Effector memory CD8-positive, alpha-beta T cell (primary cell): ENCODE measurements around the gene TTLL11.

Experiments used
- ATAC-seq: fragments of 150-1000 bp; cut with Tn5 transposase; replicated peaks from 2 replicates; pipeline ENCODE4 v1.10.0; 2021; ENCODE audit warnings: mild to moderate bottlenecking, moderate library complexity
- DNase-seq, 3 experiments: peaks; one replicate each; pipeline ENCODE4 v3.0.0; 2021
- H3K27ac Mint-ChIP-seq, 2 donors: one replicate each; pipeline ENCODE4 v1.8.0; 2022; ENCODE audit warnings: mild to moderate bottlenecking in 2 of 2, mixed read lengths in 2 of 2, moderate library complexity in 2 of 2
- H3K27me3 Mint-ChIP-seq, 2 donors: one replicate each; pipeline ENCODE4 v1.8.0; 2022; ENCODE audit warnings: mixed read lengths in 2 of 2
- H3K36me3 Mint-ChIP-seq: one replicate; pipeline ENCODE4 v1.8.0; 2022; ENCODE audit warnings: mild to moderate bottlenecking, moderate library complexity, mixed read lengths; ENCODE audit not compliant: insufficient read depth
- H3K4me1 Mint-ChIP-seq, 2 donors: one replicate each; pipeline ENCODE4 v1.8.0; 2022; ENCODE audit warnings: low read depth in 2 of 2, mixed read lengths in 2 of 2
- H3K4me3 Mint-ChIP-seq, 2 donors: one replicate each; pipeline ENCODE4 v1.8.0; 2022; ENCODE audit warnings: mild to moderate bottlenecking in 2 of 2, mixed read lengths in 2 of 2, moderate library complexity in 2 of 2
- H3K9me3 Mint-ChIP-seq, 2 donors: one replicate each; pipeline ENCODE4 v1.8.0; 2022; ENCODE audit warnings: mixed read lengths in 2 of 2

TTLL11 gene

DNA sequence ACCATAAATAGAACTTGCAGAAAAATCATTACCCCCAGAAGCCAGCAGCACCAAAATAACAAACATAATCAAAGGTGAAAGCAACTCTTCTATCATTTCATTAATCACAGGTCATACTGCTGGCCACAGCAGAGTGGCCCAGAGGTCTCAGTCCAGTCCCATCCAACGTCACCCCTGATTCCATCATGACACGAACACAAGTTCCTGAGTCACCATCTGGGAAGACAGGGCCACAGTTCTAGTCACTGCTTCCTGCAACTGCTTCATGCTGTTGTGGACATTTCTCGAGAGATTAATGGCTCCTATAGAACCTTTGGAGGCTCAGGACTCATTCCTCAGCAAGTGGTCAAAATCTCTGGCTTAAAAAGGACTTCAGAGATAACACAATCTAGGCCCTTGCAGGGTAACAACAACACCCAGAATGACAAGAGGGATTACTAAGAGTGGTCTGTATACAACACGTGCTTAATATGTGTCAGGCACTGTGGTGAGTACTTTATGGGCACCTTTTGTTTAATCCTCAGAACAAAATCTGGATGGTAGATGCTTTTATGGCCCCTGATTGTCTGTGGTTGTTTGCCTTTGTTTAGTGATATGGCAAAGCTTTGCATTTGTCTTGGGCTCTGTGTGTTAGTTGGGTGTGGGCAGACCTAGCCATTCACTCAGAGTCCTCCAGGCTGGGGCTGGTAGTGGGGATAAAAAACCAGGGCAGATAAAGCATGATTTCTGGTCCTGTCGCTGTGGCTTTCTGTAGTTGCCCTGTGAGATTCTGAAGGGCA is 257.3 kb downstream of the TTLL11 start:
- H3K36me3 Mint-ChIP-seq = no peaks in the 10 kb centered on the region
- no peak overlapping the region for H3K4me3 Mint-ChIP-seq
- H3K9me3 Mint-ChIP-seq = no peaks in the 10 kb centered on the region
- no peak for ATAC-seq
- no peak for DNase-seq
- H3K4me1 Mint-ChIP-seq = no peaks in the 10 kb centered on the region
- no peaks in the 10 kb centered on the region for H3K27me3 Mint-ChIP-seq
- H3K27ac Mint-ChIP-seq = no peak overlapping the region

DNA sequence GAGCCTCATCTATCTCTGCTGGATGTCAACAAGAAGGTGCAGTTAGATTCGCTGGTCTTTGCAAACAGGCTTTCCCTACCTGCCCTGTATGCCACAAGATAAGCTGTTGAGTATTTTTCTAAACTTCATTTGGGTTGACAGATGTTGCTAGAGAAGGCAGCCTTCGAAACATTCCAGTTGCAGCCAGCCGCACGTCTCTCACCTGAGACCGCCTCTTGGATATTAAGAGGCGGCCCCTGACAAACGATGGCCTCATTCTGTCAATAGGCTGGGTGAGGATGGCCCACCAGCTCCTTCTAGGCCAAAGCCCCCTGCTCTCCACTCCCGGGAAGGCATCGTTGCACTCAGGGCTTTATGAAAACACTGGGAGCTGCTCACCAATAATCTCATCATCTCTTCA is 260.0 kb downstream of the TTLL11 start:
- DNase-seq (no peak), ATAC-seq (no peak)
- H3K4me3 Mint-ChIP-seq = no peak overlapping the region
- H3K27me3 Mint-ChIP-seq = no peaks in the 10 kb centered on the region
- H3K36me3 Mint-ChIP-seq = no peaks in the 10 kb centered on the region
- H3K27ac Mint-ChIP-seq = no peak overlapping the region
- no peaks in the 10 kb centered on the region for H3K9me3 Mint-ChIP-seq
- no peaks in the 10 kb centered on the region for H3K4me1 Mint-ChIP-seq

DNA sequence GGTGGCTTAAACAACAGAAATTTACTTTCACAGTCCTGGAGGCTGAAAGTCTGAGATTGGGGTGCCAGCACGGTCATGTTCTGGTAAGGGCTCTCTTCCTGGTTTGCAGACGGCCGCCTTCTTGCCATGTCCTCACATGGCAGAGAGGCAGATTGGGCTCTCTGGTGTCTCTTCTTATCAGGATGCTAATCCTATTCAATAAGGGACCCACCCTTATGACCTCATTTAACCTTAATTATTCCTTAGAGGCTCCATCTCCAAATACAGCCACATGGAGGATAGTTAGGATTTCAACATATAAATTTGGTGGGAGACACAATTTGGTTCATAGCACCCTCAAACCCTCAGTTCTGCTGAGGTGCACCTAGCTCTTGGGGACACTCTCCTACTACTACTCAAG is 261.2 kb downstream of the TTLL11 start:
- H3K9me3 Mint-ChIP-seq = no peaks in the 10 kb centered on the region
- H3K27ac Mint-ChIP-seq = peak overlapping the region in 1 of 2 donors; percentile 26
- DNase-seq = no peak
- H3K36me3 Mint-ChIP-seq = no peaks in the 10 kb centered on the region
- no peak overlapping the region for H3K4me3 Mint-ChIP-seq
- H3K4me1 Mint-ChIP-seq = no peaks in the 10 kb centered on the region
- no peak for ATAC-seq
- no peaks in the 10 kb centered on the region for H3K27me3 Mint-ChIP-seq

DNA sequence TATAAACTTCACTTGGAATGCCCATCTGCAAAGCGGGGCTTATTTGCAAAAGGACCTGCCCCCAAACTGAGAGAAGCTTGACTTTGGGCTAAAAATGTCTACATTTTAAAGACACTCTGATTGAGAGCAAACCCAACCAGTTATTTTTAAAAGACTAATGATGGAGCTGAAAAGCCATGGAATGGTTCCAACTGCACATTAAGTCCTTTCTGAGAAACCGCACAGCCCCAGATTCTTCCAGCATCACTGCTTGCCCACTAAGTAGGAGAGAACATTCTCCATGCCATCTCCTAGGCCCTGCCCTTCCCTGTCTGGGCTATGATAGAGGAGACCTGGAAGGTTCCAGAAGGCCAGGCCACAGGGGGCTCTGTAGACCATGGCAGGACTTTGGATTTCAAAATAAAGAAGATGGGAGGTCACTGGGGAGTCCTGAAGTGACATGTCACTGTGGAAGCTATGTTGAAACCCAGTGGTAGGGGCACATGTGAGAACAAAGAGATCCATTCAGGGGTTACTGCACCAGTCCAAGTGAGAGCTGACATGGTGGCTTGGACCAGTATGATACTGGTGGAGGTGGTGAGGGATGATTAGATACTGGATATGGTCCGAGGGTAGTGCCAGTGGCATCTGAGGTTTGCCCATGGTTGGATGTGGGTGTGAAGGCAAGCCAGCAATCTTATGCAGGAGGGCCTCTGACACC is 262.5 kb downstream of the TTLL11 start:
- Mint-ChIP-seq H3K9me3 (no peaks in the 10 kb centered on the region), H3K27me3 (no peaks in the 10 kb centered on the region), H3K36me3 (no peaks in the 10 kb centered on the region), H3K4me1 (no peaks in the 10 kb centered on the region), H3K4me3 (no peak overlapping the region), H3K27ac (no peak overlapping the region)
- no peak for ATAC-seq
- no peak for DNase-seq

DNA sequence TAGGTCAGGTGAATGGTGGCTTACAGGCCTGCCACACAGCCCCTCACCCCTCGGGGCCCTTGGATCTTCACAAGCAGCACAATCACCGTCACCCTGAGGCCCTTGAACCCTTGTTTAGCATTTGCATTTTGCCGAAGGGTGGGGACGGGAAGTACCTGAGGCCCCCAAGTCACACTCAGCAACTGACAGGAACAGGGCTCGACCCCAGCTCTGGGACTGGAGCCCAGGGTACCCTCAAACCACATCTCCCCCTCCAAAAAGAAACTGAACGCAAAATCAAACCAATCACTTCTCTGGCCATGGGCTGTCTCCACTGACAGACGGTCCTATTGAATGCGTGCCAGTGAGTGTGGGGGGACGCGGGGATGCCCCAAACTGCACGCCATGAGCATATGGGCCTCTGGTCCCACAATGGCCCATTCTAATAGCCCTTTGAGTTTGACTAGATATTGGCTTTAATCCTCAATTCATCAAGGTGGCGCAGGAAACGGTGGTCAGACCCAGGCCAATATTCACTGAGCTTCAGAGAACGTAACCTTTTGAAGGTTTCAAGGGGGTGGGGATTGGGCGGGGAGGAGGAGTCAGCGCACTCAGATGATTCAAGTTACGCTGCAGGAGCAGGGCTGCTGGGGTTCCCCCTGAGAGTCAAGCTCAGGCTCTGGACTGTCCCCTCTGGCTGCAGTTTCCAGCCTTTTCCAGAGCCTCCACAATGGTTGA is 265.7 kb downstream of the TTLL11 start:
- DNase-seq = no peak
- Mint-ChIP-seq H3K4me3 (no peak overlapping the region), H3K27ac (peak overlapping the region in 1 of 2 donors; percentile 53), H3K27me3 (no peaks in the 10 kb centered on the region), H3K9me3 (no peaks in the 10 kb centered on the region), H3K4me1 (peaks cover under 1% of the 10 kb centered on the region in 2 donors), H3K36me3 (no peaks in the 10 kb centered on the region)
- ATAC-seq = no peak

DNA sequence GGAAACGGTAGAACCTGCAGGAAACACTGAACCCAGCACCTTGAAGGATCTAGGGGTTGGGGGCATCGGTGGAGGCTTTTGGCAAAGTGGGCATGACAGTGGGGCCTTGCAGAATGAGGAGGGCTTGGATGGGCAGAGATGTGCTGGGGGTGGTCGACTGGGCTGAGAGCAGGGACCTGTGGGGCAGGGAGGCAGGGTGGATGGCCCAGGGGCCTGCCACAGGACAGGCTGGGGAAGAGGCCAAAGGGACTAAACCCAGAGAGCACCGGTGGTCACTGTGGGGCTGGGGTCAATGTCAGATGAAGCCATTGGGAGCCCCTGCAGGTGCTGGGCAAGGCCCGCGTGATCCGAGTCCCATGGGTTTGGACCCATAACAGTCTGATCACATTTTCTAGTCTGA is 266.4 kb downstream of the TTLL11 start:
- H3K4me3 Mint-ChIP-seq = no peak overlapping the region
- DNase-seq (no peak), ATAC-seq (no peak)
- H3K27me3 Mint-ChIP-seq = no peaks in the 10 kb centered on the region
- H3K4me1 Mint-ChIP-seq = peaks cover 5 to 6% of the 10 kb centered on the region in 2 donors
- no peaks in the 10 kb centered on the region for H3K36me3 Mint-ChIP-seq
- H3K27ac Mint-ChIP-seq = peak overlapping the region in 1 of 2 donors; percentile 53
- H3K9me3 Mint-ChIP-seq = no peaks in the 10 kb centered on the region

DNA sequence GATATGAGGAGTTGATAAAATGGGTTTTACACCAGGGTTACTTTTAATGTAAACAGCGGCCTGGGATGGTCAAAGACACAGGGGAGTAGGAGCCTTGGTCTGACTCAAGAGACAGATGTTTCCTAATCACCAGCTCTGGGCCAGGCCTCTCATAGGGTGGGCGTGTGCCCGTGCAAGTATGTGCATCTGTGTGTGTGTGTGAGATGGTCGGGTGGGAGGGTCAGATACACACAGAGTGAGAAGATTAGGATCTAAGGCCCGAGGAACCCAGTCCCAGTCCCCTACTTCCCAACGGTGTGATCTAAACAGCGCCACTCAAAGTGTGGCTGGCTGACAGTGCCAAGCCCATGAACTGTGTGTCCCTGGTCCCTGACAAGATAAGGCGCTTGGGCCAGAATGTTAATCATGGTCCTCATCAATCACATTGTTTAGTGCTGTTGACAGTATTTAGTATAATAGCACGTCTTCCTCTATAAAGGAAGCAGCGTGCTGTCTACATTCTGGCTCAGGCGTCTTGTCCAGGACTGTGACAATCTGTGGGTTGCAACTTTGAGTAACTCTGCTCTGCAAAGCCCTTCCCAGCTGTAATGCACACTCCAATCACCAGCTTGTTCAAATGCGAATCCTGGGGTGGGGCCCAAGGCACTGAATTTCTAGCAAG is 267.9 kb downstream of the TTLL11 start:
- Mint-ChIP-seq H3K9me3 (no peaks in the 10 kb centered on the region), H3K27ac (no peak overlapping the region), H3K4me3 (no peak overlapping the region), H3K4me1 (peaks cover 5 to 8% of the 10 kb centered on the region in 2 donors), H3K27me3 (no peaks in the 10 kb centered on the region), H3K36me3 (no peaks in the 10 kb centered on the region)
- ATAC-seq (no peak), DNase-seq (no peak)

DNA sequence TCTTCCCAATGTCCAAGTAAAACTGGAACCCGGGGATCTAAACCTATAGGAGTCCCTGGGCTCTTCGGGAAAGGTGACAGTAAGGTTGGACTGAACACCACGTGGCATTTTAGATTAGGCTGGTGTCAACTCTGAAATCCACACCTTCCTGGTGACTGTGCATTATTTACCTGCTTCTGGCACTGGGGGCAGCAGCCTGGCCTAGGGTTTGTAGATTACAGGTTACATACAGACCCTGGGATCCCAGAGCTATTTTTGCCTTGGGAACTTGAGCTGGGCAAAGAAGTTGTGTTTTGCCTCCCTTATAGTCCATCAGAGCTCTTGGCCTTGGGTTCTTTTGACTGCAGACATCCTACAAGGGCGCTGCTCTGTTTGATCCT is 268.5 kb downstream of the TTLL11 start:
- no peaks in the 10 kb centered on the region for H3K36me3 Mint-ChIP-seq

DNA sequence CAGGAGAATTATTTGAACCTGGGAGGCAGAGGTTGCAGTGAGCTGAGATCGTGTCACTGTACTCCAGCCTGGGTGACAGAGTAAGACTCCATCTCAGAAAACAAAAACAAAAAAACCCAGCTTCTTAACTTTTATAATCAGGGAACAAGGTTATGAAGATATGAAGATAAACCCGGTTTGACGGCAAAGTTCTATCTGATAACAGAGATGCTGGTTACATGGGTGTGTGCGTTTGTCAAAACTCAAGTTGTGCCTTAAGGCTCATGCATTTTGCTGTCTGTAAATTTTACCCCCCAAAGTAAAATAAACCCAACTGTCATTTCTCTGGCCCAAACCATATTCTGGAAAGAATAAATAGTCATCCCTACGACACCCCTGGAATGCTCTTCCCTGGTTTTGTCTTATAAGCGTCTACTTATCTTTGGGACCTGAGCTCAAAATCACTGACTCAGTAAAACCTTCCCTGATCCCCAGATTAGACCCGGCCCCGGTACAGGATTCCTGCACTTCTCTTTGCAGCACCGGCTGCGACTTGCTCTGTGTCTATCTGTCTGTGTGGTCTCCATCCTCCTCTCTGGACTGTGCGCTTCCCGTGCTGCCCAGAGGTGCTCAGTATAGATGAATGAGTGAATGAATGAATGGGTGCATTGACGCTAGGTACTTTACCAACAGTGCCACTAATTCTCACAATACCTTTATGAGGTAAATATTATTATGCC is 269.5 kb downstream of the TTLL11 start:
- Mint-ChIP-seq H3K27ac (no peak overlapping the region), H3K4me1 (peaks cover 5 to 8% of the 10 kb centered on the region in 2 donors), H3K9me3 (no peaks in the 10 kb centered on the region), H3K27me3 (no peaks in the 10 kb centered on the region), H3K4me3 (no peak overlapping the region), H3K36me3 (no peaks in the 10 kb centered on the region)
- no peak for DNase-seq
- no peak for ATAC-seq

More for the DNA sequence above, 268.5 kb downstream of the TTLL11 start:
- ATAC-seq (no peak), DNase-seq (no peak)
- Mint-ChIP-seq H3K4me3 (no peak overlapping the region), H3K27ac (no peak overlapping the region), H3K9me3 (no peaks in the 10 kb centered on the region), H3K4me1 (peaks cover 5 to 8% of the 10 kb centered on the region in 2 donors), H3K27me3 (no peaks in the 10 kb centered on the region)

DNA sequence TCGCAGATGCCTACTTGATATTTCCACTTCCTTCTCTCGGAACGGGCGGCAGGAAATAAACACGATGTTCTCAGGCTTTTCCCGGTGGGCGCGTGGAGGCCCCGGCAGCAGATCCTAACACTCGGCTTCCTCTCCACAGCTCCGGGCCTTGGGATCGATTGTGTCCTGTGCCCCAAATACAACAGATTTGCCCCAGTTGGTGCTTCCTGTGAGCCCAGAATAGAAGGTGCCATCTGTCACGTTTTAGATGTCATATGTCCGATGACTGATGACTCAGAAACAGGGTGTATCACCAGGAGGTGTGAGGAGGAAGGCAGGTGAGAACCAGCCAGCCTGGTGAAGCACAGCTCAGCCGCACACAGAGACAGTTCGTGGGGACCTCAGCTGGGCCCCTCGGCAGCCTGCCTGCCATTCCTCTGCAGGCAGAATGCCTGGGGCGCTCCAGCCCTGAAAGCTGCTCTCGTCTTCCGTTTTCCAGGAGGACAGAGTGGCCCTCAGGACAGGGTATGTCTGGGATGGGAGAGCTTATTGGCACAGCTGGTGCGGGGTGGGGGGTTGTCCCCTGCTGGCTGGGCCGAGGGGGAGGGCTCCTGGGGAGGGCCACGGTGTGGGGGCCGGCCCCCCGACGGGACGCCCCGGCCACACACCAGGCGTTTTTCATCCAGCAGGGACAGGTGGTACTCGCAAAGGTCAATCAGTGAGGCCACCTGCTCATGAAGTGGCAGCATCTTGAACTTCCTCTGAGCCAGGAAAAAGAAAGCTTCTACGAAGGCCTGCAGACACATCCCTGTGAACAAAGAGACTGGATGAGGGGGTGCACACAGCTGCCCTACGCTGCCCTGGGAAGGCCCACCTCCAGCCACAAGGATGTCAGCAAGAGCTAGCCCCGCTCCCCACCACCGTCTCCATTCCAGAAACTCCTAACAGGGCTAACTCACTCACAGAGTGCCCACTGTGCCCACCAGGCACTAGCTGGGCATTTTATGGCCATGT is 270.7 kb downstream of the TTLL11 start:
- H3K36me3 Mint-ChIP-seq = no peaks in the 10 kb centered on the region
- peak overlapping the region; percentile 77 to 86 for H3K27ac Mint-ChIP-seq
- ATAC-seq = peak; percentile 95
- DNase-seq = peak in 2 of 3 experiments; percentile 7 to 9
- no peaks in the 10 kb centered on the region for H3K9me3 Mint-ChIP-seq
- peak overlapping the region; percentile 49 to 69 for H3K4me3 Mint-ChIP-seq
- H3K4me1 Mint-ChIP-seq = peaks cover 5 to 8% of the 10 kb centered on the region in 2 donors
- no peaks in the 10 kb centered on the region for H3K27me3 Mint-ChIP-seq

DNA sequence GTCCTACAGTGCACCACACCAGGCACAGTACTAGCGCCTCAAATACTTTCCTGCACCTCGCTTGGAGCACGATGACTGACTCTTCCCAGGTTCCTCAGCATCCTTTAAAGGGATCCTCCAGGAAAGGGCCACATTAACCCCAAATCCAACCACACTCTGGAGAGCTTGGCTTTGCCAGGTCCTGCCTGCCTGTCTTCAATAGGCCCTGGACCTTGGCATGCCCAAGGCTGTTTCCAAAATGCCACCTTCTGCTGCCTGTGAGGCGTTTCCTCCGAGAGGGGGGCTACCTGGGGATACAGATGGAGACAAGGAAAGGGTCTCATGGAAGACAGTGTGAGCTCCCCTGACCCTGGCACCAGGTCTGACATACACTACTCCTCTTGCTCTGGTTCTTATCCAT is 271.8 kb downstream of the TTLL11 start:
- H3K27ac Mint-ChIP-seq = peak overlapping the region in 1 of 2 donors; percentile 77
- H3K27me3 Mint-ChIP-seq = no peaks in the 10 kb centered on the region

More for the DNA sequence above, 271.8 kb downstream of the TTLL11 start:
- Mint-ChIP-seq H3K9me3 (no peaks in the 10 kb centered on the region), H3K4me1 (peaks cover 5 to 8% of the 10 kb centered on the region in 2 donors), H3K4me3 (no peak overlapping the region), H3K36me3 (no peaks in the 10 kb centered on the region)
- no peak for ATAC-seq
- no peak for DNase-seq
